Measurements from ENCODE around the gene PLCB2. TPM values are rescaled to one million over a fixed set of nuclear protein-coding genes. Genes with fewer than 3 reads are reported as not detected.

PLCB2 gene
- total RNA-seq, 1 experiment from 2014 or later: 1.7 TPM

DNA sequence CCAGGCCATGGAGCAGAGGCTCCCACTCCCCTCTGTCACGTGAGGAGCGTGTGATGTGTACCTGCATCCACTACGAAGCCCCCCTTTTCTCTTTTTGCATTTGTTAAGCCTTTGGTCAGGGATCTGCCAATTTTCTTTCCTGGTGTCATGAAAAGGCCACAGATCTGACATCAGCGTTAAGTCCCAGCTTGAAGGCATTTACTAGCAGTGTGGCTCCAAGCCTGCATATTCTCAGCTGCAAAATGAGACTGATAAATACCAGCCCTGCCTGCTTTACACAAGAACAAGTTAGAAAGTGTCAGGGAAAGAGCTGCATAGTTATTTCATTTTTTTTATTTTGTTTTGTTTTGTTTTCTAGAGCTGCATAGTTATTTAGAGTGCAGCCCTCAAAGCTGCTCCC is 22.6 kb downstream of the PLCB2 start:
- H3K27ac ChIP-seq (ENCODE audit: low read length): no peak overlapping the region
- intact Hi-C loops (cut with micrococcal nuclease; ENCODE audit: unreplicated experiment) (no loop called here), in situ Hi-C loops (cut with HindIII; ENCODE audit: low pct_unique_long_range_greater_than_20kb, low sequenced_read_pairs) (no loop called here)
- ChIA-PET CTCF (interaction anchor here (0.6 to 1.3 kb wide), 4 partner anchors 9 to 304 kb away, joined by 3 to 4 read pairs (median 4); no protein-coding TSS in a partner anchor), POLR2A (interaction anchor here (0.6 kb wide), 1 partner anchor 452 kb away, joined by 3 read pairs; no protein-coding TSS in a partner anchor)
- DNase-seq (ENCODE audit: low read depth, low spot score): no peak
- H3K4me3 ChIP-seq (ENCODE audit: low read depth in 2 of 2, low read length in 2 of 2): no peak overlapping the region
- H3K27me3 ChIP-seq (ENCODE audit: control insufficient read depth, insufficient read depth, low read length): no peaks in the 10 kb centered on the region
- ATAC-seq: no peak
- TF ChIP-seq, protein P1, sequence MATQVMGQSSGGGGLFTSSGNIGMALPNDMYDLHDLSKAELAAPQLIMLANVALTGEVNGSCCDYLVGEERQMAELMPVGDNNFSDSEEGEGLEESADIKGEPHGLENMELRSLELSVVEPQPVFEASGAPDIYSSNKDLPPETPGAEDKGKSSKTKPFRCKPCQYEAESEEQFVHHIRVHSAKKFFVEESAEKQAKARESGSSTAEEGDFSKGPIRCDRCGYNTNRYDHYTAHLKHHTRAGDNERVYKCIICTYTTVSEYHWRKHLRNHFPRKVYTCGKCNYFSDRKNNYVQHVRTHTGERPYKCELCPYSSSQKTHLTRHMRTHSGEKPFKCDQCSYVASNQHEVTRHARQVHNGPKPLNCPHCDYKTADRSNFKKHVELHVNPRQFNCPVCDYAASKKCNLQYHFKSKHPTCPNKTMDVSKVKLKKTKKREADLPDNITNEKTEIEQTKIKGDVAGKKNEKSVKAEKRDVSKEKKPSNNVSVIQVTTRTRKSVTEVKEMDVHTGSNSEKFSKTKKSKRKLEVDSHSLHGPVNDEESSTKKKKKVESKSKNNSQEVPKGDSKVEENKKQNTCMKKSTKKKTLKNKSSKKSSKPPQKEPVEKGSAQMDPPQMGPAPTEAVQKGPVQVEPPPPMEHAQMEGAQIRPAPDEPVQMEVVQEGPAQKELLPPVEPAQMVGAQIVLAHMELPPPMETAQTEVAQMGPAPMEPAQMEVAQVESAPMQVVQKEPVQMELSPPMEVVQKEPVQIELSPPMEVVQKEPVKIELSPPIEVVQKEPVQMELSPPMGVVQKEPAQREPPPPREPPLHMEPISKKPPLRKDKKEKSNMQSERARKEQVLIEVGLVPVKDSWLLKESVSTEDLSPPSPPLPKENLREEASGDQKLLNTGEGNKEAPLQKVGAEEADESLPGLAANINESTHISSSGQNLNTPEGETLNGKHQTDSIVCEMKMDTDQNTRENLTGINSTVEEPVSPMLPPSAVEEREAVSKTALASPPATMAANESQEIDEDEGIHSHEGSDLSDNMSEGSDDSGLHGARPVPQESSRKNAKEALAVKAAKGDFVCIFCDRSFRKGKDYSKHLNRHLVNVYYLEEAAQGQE (IDR thresholded peaks at IDR 0.05; ENCODE audit: insufficient read depth in 1 of 2, low read depth in 2 of 2, low read length in 1 of 2): no peak
- TF ChIP-seq POLR2AphosphoS5 (IDR thresholded peaks at IDR 0.05; ENCODE audit: low read depth, low read length) (no peak), TCF7L2 (IDR thresholded peaks at IDR 0.05; ENCODE audit: low read depth, low read length) (no peak), SIN3A (IDR thresholded peaks at IDR 0.05; ENCODE audit: borderline replicate concordance, insufficient read depth, low read depth, low read length) (no peak)
- TF ChIP-seq, protein P2, sequence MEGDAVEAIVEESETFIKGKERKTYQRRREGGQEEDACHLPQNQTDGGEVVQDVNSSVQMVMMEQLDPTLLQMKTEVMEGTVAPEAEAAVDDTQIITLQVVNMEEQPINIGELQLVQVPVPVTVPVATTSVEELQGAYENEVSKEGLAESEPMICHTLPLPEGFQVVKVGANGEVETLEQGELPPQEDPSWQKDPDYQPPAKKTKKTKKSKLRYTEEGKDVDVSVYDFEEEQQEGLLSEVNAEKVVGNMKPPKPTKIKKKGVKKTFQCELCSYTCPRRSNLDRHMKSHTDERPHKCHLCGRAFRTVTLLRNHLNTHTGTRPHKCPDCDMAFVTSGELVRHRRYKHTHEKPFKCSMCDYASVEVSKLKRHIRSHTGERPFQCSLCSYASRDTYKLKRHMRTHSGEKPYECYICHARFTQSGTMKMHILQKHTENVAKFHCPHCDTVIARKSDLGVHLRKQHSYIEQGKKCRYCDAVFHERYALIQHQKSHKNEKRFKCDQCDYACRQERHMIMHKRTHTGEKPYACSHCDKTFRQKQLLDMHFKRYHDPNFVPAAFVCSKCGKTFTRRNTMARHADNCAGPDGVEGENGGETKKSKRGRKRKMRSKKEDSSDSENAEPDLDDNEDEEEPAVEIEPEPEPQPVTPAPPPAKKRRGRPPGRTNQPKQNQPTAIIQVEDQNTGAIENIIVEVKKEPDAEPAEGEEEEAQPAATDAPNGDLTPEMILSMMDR (IDR thresholded peaks at IDR 0.05): no peak
- no TSS peak for BruUV-seq (replicated peaks)
- no peaks in the 10 kb centered on the region for H3K9me3 ChIP-seq (ENCODE audit: control insufficient read depth, insufficient read depth, low read depth, low read length)
- no peaks in the 10 kb centered on the region for H3K36me3 ChIP-seq (ENCODE audit: control insufficient read depth, insufficient read depth, low read length)
- peaks cover 16% of the 10 kb centered on the region; the same call in 1 of the 2 replicates for H3K4me1 ChIP-seq (ENCODE audit: control insufficient read depth, insufficient read depth, low read length)

DNA sequence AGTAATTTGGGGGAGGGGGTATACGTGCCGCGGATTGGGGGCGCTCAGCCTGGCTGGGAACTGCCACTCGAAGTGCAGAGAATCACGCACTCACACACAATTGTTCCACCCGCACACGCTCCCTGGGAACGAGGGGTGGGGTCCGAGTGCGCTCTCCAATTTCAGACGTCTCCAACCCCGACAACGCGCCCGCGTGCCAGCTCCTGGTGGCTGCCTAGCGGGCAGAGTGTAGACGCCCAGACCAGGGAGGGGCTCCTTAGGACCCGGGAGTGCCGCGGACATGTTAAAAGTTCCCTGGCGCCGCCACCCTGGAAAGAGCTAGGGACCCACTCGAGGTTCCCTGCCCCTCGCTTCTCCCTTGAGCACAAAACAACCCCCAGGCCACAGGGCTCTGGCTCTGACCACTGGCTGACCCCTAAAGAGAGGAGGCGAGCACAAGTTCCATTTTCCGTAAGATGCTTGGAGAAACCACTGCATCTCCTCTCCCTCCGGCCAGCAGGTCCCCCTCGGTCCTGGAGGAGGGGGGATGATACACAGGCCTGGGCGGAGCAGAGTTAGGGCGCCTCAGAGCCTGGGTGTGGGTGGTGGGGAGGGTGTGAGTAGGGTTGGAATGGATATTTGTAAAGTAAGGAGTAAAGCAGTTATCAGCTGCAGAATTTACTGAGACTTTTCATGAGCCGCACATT is 24.0 kb downstream of the PLCB2 start:
- Histone ChIP-seq H3K27me3 (ENCODE audit: control insufficient read depth, insufficient read depth, low read length) (no peaks in the 10 kb centered on the region), H3K4me3 (ENCODE audit: low read depth in 2 of 2, low read length in 2 of 2) (no peak overlapping the region), H3K36me3 (ENCODE audit: control insufficient read depth, insufficient read depth, low read length) (no peaks in the 10 kb centered on the region), H3K4me1 (ENCODE audit: control insufficient read depth, insufficient read depth, low read length) (0 out of 2 replicates have a peak, but pooled peaks cover 7% of the 10 kb centered on the region), H3K9me3 (ENCODE audit: control insufficient read depth, insufficient read depth, low read depth, low read length) (no peaks in the 10 kb centered on the region), H3K27ac (ENCODE audit: low read length) (no peak overlapping the region)
- intact Hi-C loops (cut with micrococcal nuclease; ENCODE audit: unreplicated experiment) (no loop called here), in situ Hi-C loops (cut with HindIII; ENCODE audit: low pct_unique_long_range_greater_than_20kb, low sequenced_read_pairs) (no loop called here)
- no peak for ATAC-seq
- no TSS peak for BruUV-seq (replicated peaks)
- ChIA-PET CTCF (interaction anchor here (0.6 kb wide), 1 partner anchor 222 kb away, joined by 3 read pairs; no protein-coding TSS in a partner anchor), POLR2A (no interaction called here)
- DNase-seq (ENCODE audit: low read depth, low spot score): no peak
- TF ChIP-seq TCF7L2 (IDR thresholded peaks at IDR 0.05; ENCODE audit: low read depth, low read length) (no peak), POLR2AphosphoS5 (IDR thresholded peaks at IDR 0.05; ENCODE audit: low read depth, low read length) (no peak), SIN3A (IDR thresholded peaks at IDR 0.05; ENCODE audit: borderline replicate concordance, insufficient read depth, low read depth, low read length) (no peak)
- TF ChIP-seq, protein P1 (IDR thresholded peaks at IDR 0.05; ENCODE audit: insufficient read depth in 1 of 2, low read depth in 2 of 2, low read length in 1 of 2): no peak
- TF ChIP-seq, protein P2 (IDR thresholded peaks at IDR 0.05): no peak

Data from Panc1 (cell line).